Measurements from ENCODE around the gene BCL11A.

BCL11A gene

DNA sequence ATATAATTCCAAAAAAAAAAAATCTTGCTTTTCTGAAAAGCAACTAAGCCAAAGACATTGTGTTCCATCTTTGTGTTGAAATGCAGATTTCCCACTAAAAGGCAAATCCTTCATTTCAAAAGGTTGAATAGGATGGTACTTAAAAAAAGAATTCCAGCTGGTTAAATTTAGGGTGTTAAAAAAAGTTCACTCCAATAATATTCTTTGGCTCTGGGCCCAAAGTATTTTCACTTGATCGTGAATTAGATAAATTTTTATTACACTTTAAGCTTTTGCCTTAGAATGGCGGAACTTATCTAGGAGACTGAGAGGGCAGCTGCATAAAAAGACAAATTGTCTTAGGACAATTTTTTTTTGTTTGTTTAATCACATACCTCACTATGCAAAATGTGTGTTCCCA lies 79.2 kb downstream of the BCL11A start:
- H3K4me3 ChIP-seq (ENCODE audit: low read length): no peak overlapping the region
- DNase-seq (ENCODE audit: low read depth): no peak
- TF ChIP-seq, protein P1, sequence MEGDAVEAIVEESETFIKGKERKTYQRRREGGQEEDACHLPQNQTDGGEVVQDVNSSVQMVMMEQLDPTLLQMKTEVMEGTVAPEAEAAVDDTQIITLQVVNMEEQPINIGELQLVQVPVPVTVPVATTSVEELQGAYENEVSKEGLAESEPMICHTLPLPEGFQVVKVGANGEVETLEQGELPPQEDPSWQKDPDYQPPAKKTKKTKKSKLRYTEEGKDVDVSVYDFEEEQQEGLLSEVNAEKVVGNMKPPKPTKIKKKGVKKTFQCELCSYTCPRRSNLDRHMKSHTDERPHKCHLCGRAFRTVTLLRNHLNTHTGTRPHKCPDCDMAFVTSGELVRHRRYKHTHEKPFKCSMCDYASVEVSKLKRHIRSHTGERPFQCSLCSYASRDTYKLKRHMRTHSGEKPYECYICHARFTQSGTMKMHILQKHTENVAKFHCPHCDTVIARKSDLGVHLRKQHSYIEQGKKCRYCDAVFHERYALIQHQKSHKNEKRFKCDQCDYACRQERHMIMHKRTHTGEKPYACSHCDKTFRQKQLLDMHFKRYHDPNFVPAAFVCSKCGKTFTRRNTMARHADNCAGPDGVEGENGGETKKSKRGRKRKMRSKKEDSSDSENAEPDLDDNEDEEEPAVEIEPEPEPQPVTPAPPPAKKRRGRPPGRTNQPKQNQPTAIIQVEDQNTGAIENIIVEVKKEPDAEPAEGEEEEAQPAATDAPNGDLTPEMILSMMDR (IDR thresholded peaks at IDR 0.05; ENCODE audit: insufficient read depth, low read depth, low read length, missing control alignments): no peak

DNA sequence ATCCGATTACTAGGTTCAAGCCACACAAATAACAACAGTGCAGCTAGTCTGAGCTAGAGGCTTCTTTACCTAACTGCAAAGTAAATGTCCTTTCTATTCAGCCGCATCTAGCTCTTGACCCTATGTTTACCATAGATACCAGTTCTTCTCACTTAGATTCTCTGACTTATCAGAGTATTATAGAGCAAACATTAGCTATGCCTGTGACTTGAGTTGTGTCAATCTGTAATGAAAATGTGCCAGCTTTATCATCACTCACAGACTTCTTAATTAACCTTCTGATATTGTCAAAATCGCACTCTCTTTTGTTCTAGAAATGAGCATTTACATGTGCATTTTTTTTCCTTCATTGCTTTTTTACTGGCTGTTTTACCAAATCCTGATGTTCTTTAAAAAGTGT lies 79.9 kb downstream of the BCL11A start:
- DNase-seq (ENCODE audit: low read depth): no peak
- TF ChIP-seq, protein P1 (IDR thresholded peaks at IDR 0.05; ENCODE audit: insufficient read depth, low read depth, low read length, missing control alignments): no peak
- no peak overlapping the region for H3K4me3 ChIP-seq (ENCODE audit: low read length)

DNA sequence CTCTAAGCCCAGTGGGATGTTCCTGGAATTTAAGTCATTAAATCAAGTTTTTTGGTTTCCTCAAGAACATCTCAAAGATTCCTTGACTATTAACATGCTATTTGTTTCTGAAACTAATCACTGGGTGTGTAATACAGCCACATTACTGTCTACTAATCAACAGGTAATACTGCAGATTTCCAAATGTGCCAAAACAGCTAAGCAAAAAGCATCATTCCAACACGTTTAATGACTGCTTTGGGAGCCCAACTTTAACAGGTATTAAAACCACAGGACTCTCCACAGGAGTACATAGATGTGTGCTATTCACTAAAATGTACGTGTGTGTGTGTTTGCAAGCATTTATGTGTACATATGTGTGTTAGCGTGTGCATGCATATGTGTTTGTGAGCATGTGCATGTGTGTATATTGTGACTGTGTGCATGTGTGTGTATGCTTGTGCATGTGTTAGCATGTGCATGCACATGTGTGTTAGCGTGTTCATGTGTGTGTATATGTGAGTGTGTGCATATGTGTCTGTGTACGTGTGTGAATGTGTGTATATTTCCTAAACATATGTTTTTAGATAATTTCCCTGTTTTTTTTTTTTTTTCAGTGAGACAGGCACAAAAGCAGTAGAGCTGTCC lies 80.7 kb downstream of the BCL11A start:
- no peak overlapping the region for H3K4me3 ChIP-seq (ENCODE audit: low read length)
- TF ChIP-seq, protein P1 (IDR thresholded peaks at IDR 0.05; ENCODE audit: insufficient read depth, low read depth, low read length, missing control alignments): no peak
- DNase-seq (ENCODE audit: low read depth): no peak

DNA sequence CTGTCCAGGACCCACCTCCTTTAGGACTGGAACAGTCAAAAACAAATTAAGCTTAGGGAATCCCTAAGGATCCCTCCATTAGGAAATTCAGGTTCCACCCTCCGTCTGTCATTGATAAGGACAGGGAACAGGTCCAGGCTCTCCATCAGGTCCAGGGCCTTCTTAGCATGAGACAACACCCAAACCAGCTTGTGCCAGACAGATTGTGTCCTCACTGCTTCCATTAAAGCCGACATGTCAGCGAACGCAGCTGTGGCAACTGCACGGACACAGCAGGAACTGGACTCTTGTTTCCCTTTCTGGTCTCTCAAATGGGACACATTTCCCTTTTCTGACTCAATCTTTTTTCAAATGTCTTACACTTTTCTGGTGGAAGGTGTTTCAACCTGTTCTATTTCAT lies 81.4 kb downstream of the BCL11A start:
- TF ChIP-seq, protein P1 (IDR thresholded peaks at IDR 0.05; ENCODE audit: insufficient read depth, low read depth, low read length, missing control alignments): no peak
- no peak overlapping the region for H3K4me3 ChIP-seq (ENCODE audit: low read length)
- DNase-seq (ENCODE audit: low read depth): no peak

GRCh38 chr2:60470340-60470739 lies 83.1 kb downstream of the BCL11A start:
- no peak overlapping the region for H3K4me3 ChIP-seq (ENCODE audit: low read length)
- no peak for DNase-seq (ENCODE audit: low read depth)
- TF ChIP-seq, protein P1 (IDR thresholded peaks at IDR 0.05; ENCODE audit: insufficient read depth, low read depth, low read length, missing control alignments): no peak

DNA sequence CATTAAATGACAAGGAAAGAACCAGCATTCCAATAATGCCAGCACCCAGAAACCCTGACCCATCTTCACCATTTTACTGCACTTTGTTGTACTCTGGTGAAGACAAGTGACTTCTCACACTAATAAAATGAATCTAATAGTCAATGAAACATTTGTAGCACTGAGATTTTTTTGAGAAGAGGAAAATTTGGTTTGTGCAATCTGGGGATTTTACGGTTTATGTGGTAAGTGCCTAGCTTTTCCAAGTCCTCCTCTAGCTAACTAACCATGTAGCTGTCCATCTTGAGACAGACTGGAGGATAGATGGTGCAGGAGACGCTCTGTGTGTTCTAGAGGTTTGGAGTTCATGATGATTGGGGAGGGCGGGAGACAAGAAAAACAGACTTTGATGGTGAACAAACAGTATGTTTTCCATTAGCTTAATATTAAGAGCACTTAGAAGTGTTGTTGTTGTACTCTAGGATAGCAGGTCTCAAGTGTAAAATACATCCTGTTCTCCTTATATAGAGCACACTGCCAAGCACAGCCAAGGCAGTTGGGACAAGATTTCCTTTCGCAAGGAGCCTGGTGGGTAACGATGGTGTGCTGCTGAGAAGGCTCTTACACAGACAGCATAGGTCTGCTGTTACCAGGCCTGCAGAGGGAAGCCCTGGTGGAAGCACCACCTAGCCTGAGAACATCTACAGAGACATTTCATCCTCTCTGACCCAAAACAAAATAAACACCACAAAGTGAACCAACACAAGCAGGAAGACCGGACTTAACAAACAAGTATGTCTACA lies 83.7 kb downstream of the BCL11A start:
- TF ChIP-seq, protein P1 (IDR thresholded peaks at IDR 0.05; ENCODE audit: insufficient read depth, low read depth, low read length, missing control alignments): no peak
- H3K4me3 ChIP-seq (ENCODE audit: low read length): no peak overlapping the region
- DNase-seq (ENCODE audit: low read depth): no peak

All from epithelial cell of esophagus (primary cell).